H9 (cell line): ENCODE results near the gene SPEG. TPM values are rescaled to one million over a fixed set of nuclear protein-coding genes. Genes with fewer than 3 reads are reported as not detected.

Experiments used
- DNase-seq: peaks from one replicate; pipeline ENCODE4 v3.0.0-alpha.2; 2017
- H2AFZ ChIP-seq: one replicate; pipeline ENCODE4 v1.6.1; 2013; ENCODE audit warnings: mild to moderate bottlenecking, low read length, control low read depth, moderate library complexity
- H2AK5ac ChIP-seq: 2 replicates; pipeline ENCODE4 v1.6.1; 2013; ENCODE audit warnings: low read length, control low read depth, mixed read lengths; ENCODE audit not compliant: insufficient read length
- H2BK120ac ChIP-seq: one replicate; pipeline ENCODE4 v1.6.1; 2013; ENCODE audit warnings: low read depth, mild to moderate bottlenecking, low read length, control low read depth, inconsistent platforms; ENCODE audit not compliant: poor library complexity, severe bottlenecking
- H2BK12ac ChIP-seq: 2 replicates; pipeline ENCODE4 v1.6.1; 2013; ENCODE audit warnings: low read length, control low read depth, mixed read lengths, low read depth; ENCODE audit not compliant: insufficient read length
- H2BK15ac ChIP-seq: 2 replicates; pipeline ENCODE4 v1.6.1; 2013; ENCODE audit warnings: low read depth, low read length, control low read depth
- H2BK20ac ChIP-seq: one replicate; pipeline ENCODE4 v1.6.1; 2013; ENCODE audit warnings: low read depth, mild to moderate bottlenecking, low read length, control low read depth, inconsistent platforms; ENCODE audit not compliant: poor library complexity, severe bottlenecking
- H2BK5ac ChIP-seq: 2 replicates; pipeline ENCODE4 v1.6.1; 2013; ENCODE audit warnings: low read length, control low read depth, mixed read lengths; ENCODE audit not compliant: insufficient read length
- H3K14ac ChIP-seq: 2 replicates; pipeline ENCODE4 v1.6.1; 2013; ENCODE audit warnings: low read length, control low read depth; ENCODE audit not compliant: insufficient read depth
- H3K18ac ChIP-seq: 2 replicates; pipeline ENCODE4 v1.6.1; 2013; ENCODE audit warnings: low read depth, mild to moderate bottlenecking, mixed read lengths, low read length, control low read depth; ENCODE audit not compliant: insufficient read length
- H3K23ac ChIP-seq: 2 replicates; pipeline ENCODE4 v1.6.1; 2013; ENCODE audit warnings: low read length, control low read depth, mixed read lengths, low read depth; ENCODE audit not compliant: insufficient read length
- H3K23me2 ChIP-seq: 2 replicates; pipeline ENCODE4 v1.6.1; 2013; ENCODE audit warnings: low read depth, mild to moderate bottlenecking, mixed read lengths, low read length, control low read depth; ENCODE audit not compliant: insufficient read length, poor library complexity, severe bottlenecking
- H3K27ac ChIP-seq: 2 replicates; pipeline ENCODE4 v1.5.1; 2013; ENCODE audit warnings: low read length, control low read depth, mixed read lengths, low read depth; ENCODE audit not compliant: insufficient read length
- H3K27me3 ChIP-seq: 2 replicates; pipeline ENCODE4 v1.6.1; 2013; ENCODE audit warnings: low read length, control low read depth, inconsistent platforms; ENCODE audit not compliant: insufficient read depth
- H3K4ac ChIP-seq: 2 replicates; pipeline ENCODE4 v1.6.1; 2013; ENCODE audit warnings: low read depth, mild to moderate bottlenecking, control low read depth, inconsistent platforms, low read length, moderate library complexity
- H3K4me1 ChIP-seq: 2 replicates; pipeline ENCODE4 v1.6.1; 2013; ENCODE audit warnings: low read length, control low read depth, inconsistent platforms; ENCODE audit not compliant: insufficient read depth
- H3K4me2 ChIP-seq: 2 replicates; pipeline ENCODE4 v1.6.1; 2013; ENCODE audit warnings: low read length, control low read depth, mixed read lengths; ENCODE audit not compliant: insufficient read length, insufficient read depth
- H3K56ac ChIP-seq: 2 replicates; pipeline ENCODE4 v1.6.1; 2013; ENCODE audit warnings: low read depth, mild to moderate bottlenecking, mixed read lengths, low read length, control low read depth; ENCODE audit not compliant: insufficient read length
- H3K79me1 ChIP-seq: 2 replicates; pipeline ENCODE4 v1.6.1; 2013; ENCODE audit warnings: low read depth, mild to moderate bottlenecking, moderate library complexity, low read length, control low read depth, inconsistent platforms; ENCODE audit not compliant: insufficient read depth, poor library complexity, severe bottlenecking
- H3K79me2 ChIP-seq: 2 replicates; pipeline ENCODE4 v1.6.1; 2013; ENCODE audit warnings: low read length, control low read depth, inconsistent platforms; ENCODE audit not compliant: insufficient read depth
- H3K9ac ChIP-seq: 2 replicates; pipeline ENCODE4 v1.6.1; 2013; ENCODE audit warnings: low read length, control low read depth, mixed read lengths; ENCODE audit not compliant: insufficient read length; ENCODE audit errors: extremely low read depth
- H3K9me3 ChIP-seq: one replicate; pipeline ENCODE4 v1.6.1; 2013; ENCODE audit warnings: low read depth, low read length, inconsistent platforms; ENCODE audit not compliant: control insufficient read depth
- H3T11ph ChIP-seq: one replicate; pipeline ENCODE4 v1.6.1; 2013; ENCODE audit warnings: mild to moderate bottlenecking, low read length, control low read depth, inconsistent platforms
- H4K20me1 ChIP-seq: one replicate; pipeline ENCODE4 v1.6.1; 2013; ENCODE audit not compliant: control insufficient read depth, insufficient read length, insufficient read depth
- H4K5ac ChIP-seq: 2 replicates; pipeline ENCODE4 v1.6.1; 2013; ENCODE audit warnings: low read depth, mild to moderate bottlenecking, mixed read lengths, low read length, control low read depth; ENCODE audit not compliant: insufficient read length
- H4K8ac ChIP-seq: replicated peaks from 2 replicates; pipeline ENCODE4 v1.6.1; 2013; ENCODE audit warnings: low read length, control low read depth, mixed read lengths, low read depth; ENCODE audit not compliant: insufficient read length
- H4K91ac ChIP-seq: 2 replicates; pipeline ENCODE4 v1.6.1; 2013; ENCODE audit warnings: low read depth, mild to moderate bottlenecking, moderate library complexity, mixed read lengths, low read length, control low read depth; ENCODE audit not compliant: insufficient read length
- H3K27ac Mint-ChIP-seq, 3 experiments: 2 replicates in 2 of 3; 3 replicates in 1 of 3; pipeline ENCODE4 v1.8.0; 2020 to 2021; ENCODE audit warnings: mixed read lengths in 3 of 3, mild to moderate bottlenecking in 1 of 3, moderate library complexity in 1 of 3
- H3K27me3 Mint-ChIP-seq: 2 replicates; pipeline ENCODE4 v1.8.0; 2021; ENCODE audit warnings: low read depth, mild to moderate bottlenecking, moderate library complexity, mixed read lengths
- H3K36me3 Mint-ChIP-seq, 3 experiments: 2 replicates in 2 of 3; 3 replicates in 1 of 3; pipeline ENCODE4 v1.8.0; 2020 to 2021; ENCODE audit warnings: low read depth in 3 of 3, mixed read lengths in 3 of 3; ENCODE audit not compliant: insufficient read depth in 1 of 3
- H3K4me1 Mint-ChIP-seq, 2 experiments: 2 replicates each; pipeline ENCODE4 v1.8.0; 2020; ENCODE audit warnings: mixed read lengths in 2 of 2
- H3K4me3 Mint-ChIP-seq, 2 experiments: 2 replicates in 1 of 2; 3 replicates in 1 of 2; pipeline ENCODE4 v1.8.0; 2020 to 2021; ENCODE audit warnings: mild to moderate bottlenecking in 2 of 2, mixed read lengths in 2 of 2, moderate library complexity in 1 of 2
- H3K9me3 Mint-ChIP-seq, 2 experiments: 2 replicates in 1 of 2; 3 replicates in 1 of 2; pipeline ENCODE4 v1.8.0; 2020; ENCODE audit warnings: mild to moderate bottlenecking in 2 of 2, mixed read lengths in 2 of 2, moderate library complexity in 1 of 2
- CTCF ChIP-seq: fragments of 200-600 bp; sonication (generic); conservative IDR thresholded peaks from 3 replicates; pipeline ENCODE4 v1.8.0; 2021; ENCODE audit warnings: antibody characterized with exemption, mild to moderate bottlenecking
- WGBS: extraction: QIAGEN DNeasy Blood & Tissue Kit; methylation state at CpG from one replicate; pipeline ENCODE4 v1.1.7; 2013; ENCODE audit warnings: missing lambda C conversion rate, low lambda C conversion rate, mixed read lengths; ENCODE audit not compliant: insufficient read length; ENCODE audit errors: extremely low coverage; 5-methylcytosine and 5-hydroxymethylcytosine counted together
- total RNA-seq: library from RNA; stranded (reverse); gene quantifications from 2 replicates; pipeline ENCODE4 v1.2.1, GENCODE V29; 2021

SPEG gene
- total RNA-seq, 1 experiment from 2014 or later = 23.7 TPM

DNA sequence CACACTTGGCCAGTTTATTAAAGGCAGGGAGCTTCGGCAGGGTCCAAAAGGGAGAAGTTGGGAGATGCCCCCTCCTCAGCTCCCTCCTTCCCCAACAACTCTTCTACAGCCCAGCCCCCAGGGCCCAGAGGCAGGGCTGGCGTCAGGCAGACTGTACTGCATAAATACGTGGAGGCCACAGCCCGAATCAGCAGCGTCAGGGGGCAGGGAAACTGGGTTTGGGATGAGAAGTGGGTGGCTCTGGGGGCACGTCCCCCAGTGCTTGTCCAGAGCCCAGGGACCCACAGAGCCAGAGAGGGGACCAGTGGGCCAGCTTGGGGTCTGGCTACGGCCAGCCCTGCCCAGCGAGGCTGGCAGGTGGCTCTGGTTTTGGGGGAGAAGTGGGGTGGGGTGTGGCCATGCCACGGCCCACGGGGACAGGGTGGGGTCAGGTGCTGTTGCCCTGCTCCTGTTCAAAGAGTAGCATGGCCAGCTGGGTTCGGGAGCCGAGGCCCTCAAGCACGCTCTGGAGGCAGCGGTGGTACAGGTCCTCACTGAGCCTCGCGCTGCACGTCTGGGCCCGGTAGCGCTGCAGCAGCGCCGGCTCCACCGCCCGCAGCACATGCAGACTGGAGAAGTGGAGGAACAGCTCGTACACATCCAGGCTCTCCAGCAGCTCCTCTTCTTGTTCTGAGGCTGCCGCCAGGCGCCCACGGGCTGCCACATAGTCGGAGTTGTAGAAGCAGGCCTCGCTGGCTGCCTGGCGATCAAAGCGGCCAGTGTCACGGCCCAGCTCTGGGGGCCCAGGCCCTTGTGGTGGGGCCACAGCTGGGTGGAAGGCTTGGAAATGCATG lies 104.5 kb downstream of the SPEG start:
- Histone ChIP-seq H3K4ac (no peak overlapping the region), H3T11ph (no peak overlapping the region), H4K20me1 (no peaks in the 10 kb centered on the region), H3K23ac (no peak overlapping the region), H2AFZ (no peak overlapping the region), H3K27ac (no peak overlapping the region), H2BK12ac (no peak overlapping the region), H2BK20ac (no peak overlapping the region), H2BK120ac (no peak overlapping the region), H3K79me2 (no peaks in the 10 kb centered on the region), H3K56ac (no peak overlapping the region), H3K4me2 (no peak overlapping the region), H4K91ac (no peak overlapping the region), H3K18ac (no peak overlapping the region), H2BK5ac (no peak overlapping the region), H3K79me1 (no peaks in the 10 kb centered on the region), H2AK5ac (no peak overlapping the region), H4K5ac (no peak overlapping the region), H3K9me3 (no peaks in the 10 kb centered on the region), H3K23me2 (peaks cover 12% of the 10 kb centered on the region), H4K8ac (no peak overlapping the region), H2BK15ac (no peak overlapping the region), H3K14ac (no peak overlapping the region), H3K27me3 (no peaks in the 10 kb centered on the region), H3K4me1 (peaks cover 8% of the 10 kb centered on the region; the same call in 1 of the 2 replicates), H3K9ac (no peak overlapping the region)
- peak overlapping the region in 1 of 3 experiments; percentile 92; a peak in 2 of 7 replicates for H3K27ac Mint-ChIP-seq
- no peak overlapping the region; a peak in 1 of 5 replicates for H3K4me3 Mint-ChIP-seq
- no peak for TF ChIP-seq CTCF
- peaks cover 14 to 28% (median 21%) of the 10 kb centered on the region in 3 experiments for H3K36me3 Mint-ChIP-seq
- H3K9me3 Mint-ChIP-seq = peaks cover 0 to 1% of the 10 kb centered on the region in 2 experiments; a peak in 3 of 5 replicates
- peaks cover 33 to 37% of the 10 kb centered on the region in 2 experiments for H3K4me1 Mint-ChIP-seq
- WGBS = no CpG with 5 or more reads among the region's 32 CpGs
- peaks cover 4% of the 10 kb centered on the region for H3K27me3 Mint-ChIP-seq
- no peak for DNase-seq
